Upper lobe of right lung (tissue), 1 donor: ENCODE data around the gene DHX35. TPM values are rescaled to one million over a fixed set of nuclear protein-coding genes. Genes with fewer than 3 reads are reported as not detected.

Source experiments
- ATAC-seq: fragments of 200-7000 bp; cut with Tn5 transposase; one replicate; pipeline ENCODE4 v1.9.1; 2020; ENCODE audit warnings: mild to moderate bottlenecking, moderate library complexity
- DNase-seq: peaks from one replicate; pipeline ENCODE4 v3.0.0-alpha.2; 2020
- H3K27ac ChIP-seq: fragments of 200-600 bp; one replicate; pipeline ENCODE4 v1.8.0; 2022
- H3K27me3 ChIP-seq: fragments of 200-600 bp; one replicate; pipeline ENCODE4 v1.8.0; 2022; ENCODE audit warnings: mild to moderate bottlenecking
- H3K36me3 ChIP-seq: fragments of 200-600 bp; one replicate; pipeline ENCODE4 v1.8.0; 2022
- H3K4me1 ChIP-seq: fragments of 200-600 bp; one replicate; pipeline ENCODE4 v1.8.0; 2022
- H3K4me3 ChIP-seq: fragments of 200-600 bp; one replicate; pipeline ENCODE4 v1.8.0; 2022; ENCODE audit warnings: mild to moderate bottlenecking
- H3K9me3 ChIP-seq: fragments of 200-600 bp; one replicate; pipeline ENCODE4 v1.8.0; 2022
- CTCF ChIP-seq: fragments of 200-600 bp; IDR thresholded peaks from one replicate; pipeline ENCODE4 v1.8.0; 2022; ENCODE audit warnings: antibody characterized with exemption
- intact Hi-C: fragments of 100-400 bp; cut with DNase I; formaldehyde crosslinking; loops from one replicate; pipeline ENCODE4 v1.11.0; 2022
- total RNA-seq: library from RNA; stranded (reverse); fragmentation: NEBNext Ultra II Directional; extraction: Animal tissue kit (Norgen Biotek cat#: 25700); gene quantifications from one replicate; pipeline ENCODE4 v1.2.1, GENCODE V29; 2021
- donor health status: DM: no; HTN: yes; CAD: no; lungs with severe emphysema.

DHX35 gene
- total RNA-seq, 1 donor from 2014 or later: 11.1 TPM

- no peaks in the 10 kb centered on the region for H3K9me3 ChIP-seq
- peaks cover 67% of the 10 kb centered on the region for H3K36me3 ChIP-seq
- no peak for TF ChIP-seq CTCF
- no peak for DNase-seq
- no peak overlapping the region for H3K27ac ChIP-seq
- H3K27me3 ChIP-seq: no peaks in the 10 kb centered on the region
- H3K4me1 ChIP-seq: no peaks in the 10 kb centered on the region
- no peak for ATAC-seq
- intact Hi-C loops: no loop called here
- no peak overlapping the region for H3K4me3 ChIP-seq
Observed at GRCh38 chr20:39029364-39029763, 67.2 kb downstream of the DHX35 start.

GRCh38 chr20:39032997-39033396 is 70.9 kb downstream of the DHX35 start:
- H3K4me1 ChIP-seq: no peaks in the 10 kb centered on the region
- TF ChIP-seq CTCF: no peak
- H3K4me3 ChIP-seq: no peak overlapping the region
- DNase-seq (no peak), ATAC-seq (no peak)
- H3K27ac ChIP-seq: no peak overlapping the region
- H3K27me3 ChIP-seq: no peaks in the 10 kb centered on the region
- intact Hi-C loops: no loop called here
- no peaks in the 10 kb centered on the region for H3K9me3 ChIP-seq
- peaks cover 64% of the 10 kb centered on the region for H3K36me3 ChIP-seq

- H3K27me3 ChIP-seq: no peaks in the 10 kb centered on the region
- ATAC-seq (no peak), DNase-seq (no peak)
- TF ChIP-seq CTCF: no peak
- H3K36me3 ChIP-seq: peaks cover 77% of the 10 kb centered on the region
- H3K9me3 ChIP-seq: no peaks in the 10 kb centered on the region
- peak overlapping the region; percentile 11 for H3K27ac ChIP-seq
- H3K4me1 ChIP-seq: no peaks in the 10 kb centered on the region
- intact Hi-C loops: no loop called here
- no peak overlapping the region for H3K4me3 ChIP-seq
Observed at GRCh38 chr20:39036011-39036410, 73.9 kb downstream of the DHX35 start.

DNA sequence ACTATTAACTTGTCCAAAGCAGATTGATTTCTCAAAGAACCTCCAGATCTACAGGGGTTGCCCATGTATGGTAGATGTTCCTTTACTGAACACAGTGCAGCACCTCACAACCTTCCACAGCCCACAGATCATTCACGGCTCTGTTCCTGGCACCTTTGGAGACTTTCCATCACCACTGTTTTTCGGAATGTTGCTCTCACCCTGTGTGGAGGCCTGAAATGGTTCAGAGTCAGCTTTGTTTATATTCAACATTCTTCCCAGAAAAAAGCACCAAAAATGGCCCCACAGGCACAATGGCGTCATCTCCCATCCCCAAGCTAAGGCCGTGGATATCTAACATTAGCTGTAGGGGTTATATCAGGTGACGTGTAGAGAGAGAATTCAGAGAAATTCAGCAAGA is 74.7 kb downstream of the DHX35 start:
- H3K36me3 ChIP-seq: peaks cover 69% of the 10 kb centered on the region
- H3K4me3 ChIP-seq: no peak overlapping the region
- no peaks in the 10 kb centered on the region for H3K4me1 ChIP-seq
- intact Hi-C loops: no loop called here
- H3K27ac ChIP-seq: no peak overlapping the region
- no peak for DNase-seq
- no peaks in the 10 kb centered on the region for H3K27me3 ChIP-seq
- no peak for TF ChIP-seq CTCF
- ATAC-seq: no peak
- no peaks in the 10 kb centered on the region for H3K9me3 ChIP-seq

DNA sequence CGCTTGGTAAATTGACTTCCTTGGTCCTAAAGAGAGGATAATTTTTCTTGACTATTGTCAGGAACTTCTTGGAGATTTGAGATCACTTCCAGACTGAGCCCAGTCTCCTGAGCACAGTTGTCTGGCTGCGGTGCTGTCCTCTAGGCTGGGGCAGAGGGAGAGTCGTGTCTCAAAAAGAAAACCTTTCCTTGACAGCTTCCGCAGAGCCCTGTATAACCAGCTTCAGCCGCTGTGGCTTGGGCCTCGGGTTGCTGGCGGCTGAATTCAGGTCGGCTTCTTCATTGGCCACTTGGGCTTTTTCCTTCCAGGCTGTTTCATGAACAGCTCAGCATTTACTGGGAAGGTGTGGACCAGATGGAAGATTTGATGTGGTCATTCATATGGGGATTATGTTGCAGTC is 75.9 kb downstream of the DHX35 start:
- Histone ChIP-seq H3K9me3 (no peaks in the 10 kb centered on the region), H3K4me1 (no peaks in the 10 kb centered on the region), H3K4me3 (no peak overlapping the region), H3K27ac (no peak overlapping the region), H3K27me3 (no peaks in the 10 kb centered on the region), H3K36me3 (peaks cover 62% of the 10 kb centered on the region)
- no peak for TF ChIP-seq CTCF
- DNase-seq: no peak
- ATAC-seq: no peak
- intact Hi-C loops: no loop called here

DNA sequence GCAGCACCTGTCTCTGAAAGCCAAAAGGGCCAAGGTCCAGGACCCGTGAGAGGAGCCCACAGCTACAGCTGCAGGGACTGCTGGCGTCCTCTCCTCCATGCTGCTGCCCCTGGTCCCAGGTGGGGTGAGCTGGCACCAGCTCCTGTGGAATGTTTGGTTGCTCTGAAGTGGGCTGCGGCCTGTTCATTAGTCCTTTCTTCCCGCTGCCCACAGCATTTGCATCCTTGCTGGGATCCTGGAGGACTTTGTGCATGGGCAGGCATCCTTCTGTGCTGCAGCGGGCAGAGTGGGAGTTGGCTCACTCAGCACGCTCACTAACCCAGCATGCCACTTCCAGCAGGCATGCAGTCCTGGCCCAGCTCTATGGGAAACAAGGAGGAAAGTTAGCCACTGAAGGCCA is 76.4 kb downstream of the DHX35 start:
- no peak for TF ChIP-seq CTCF
- no peaks in the 10 kb centered on the region for H3K9me3 ChIP-seq
- peaks cover 58% of the 10 kb centered on the region for H3K36me3 ChIP-seq
- intact Hi-C loops: no loop called here
- no peak overlapping the region for H3K4me3 ChIP-seq
- no peaks in the 10 kb centered on the region for H3K4me1 ChIP-seq
- no peaks in the 10 kb centered on the region for H3K27me3 ChIP-seq
- no peak overlapping the region for H3K27ac ChIP-seq
- DNase-seq (no peak), ATAC-seq (no peak)
